Stimulated activated CD4-positive, alpha-beta T cell treated with anti-CD3 and anti-CD28 coated beads, Interleukin-15, amount 100 ng/mL, for 24 hours (primary cell): Measurements from ENCODE around the gene FZD7.

Experiments
- DNase-seq: peaks from one replicate; pipeline ENCODE4 v3.0.0-alpha.2; 2020

FZD7 gene

GRCh38 chr2:202038471-202039277, 5.0 kb downstream of the FZD7 start:
- DNase-seq: no peak

- no peak for DNase-seq
These were observed 5.8 kb downstream of the FZD7 start for GRCh38 chr2:202039278-202040078.

- no peak for DNase-seq
These were observed 6.6 kb downstream of the FZD7 start for GRCh38 chr2:202040079-202040844.

GRCh38 chr2:202042444-202042843, 8.8 kb downstream of the FZD7 start:
- no peak for DNase-seq

GRCh38 chr2:202043475-202043874, 9.8 kb downstream of the FZD7 start:
- no peak for DNase-seq

- no peak for DNase-seq
These were observed 11.1 kb downstream of the FZD7 start for GRCh38 chr2:202044777-202045176.

GRCh38 chr2:202046572-202046971, 12.9 kb downstream of the FZD7 start:
- no peak for DNase-seq

GRCh38 chr2:202049092-202049728, 15.6 kb downstream of the FZD7 start:
- no peak for DNase-seq

- DNase-seq: no peak
These were observed 16.2 kb downstream of the FZD7 start for GRCh38 chr2:202049840-202050239.

- no peak for DNase-seq
These were observed 17.0 kb downstream of the FZD7 start for GRCh38 chr2:202050652-202051051.

GRCh38 chr2:202051499-202052161, 18.0 kb downstream of the FZD7 start:
- DNase-seq: no peak

- DNase-seq: no peak
These were observed 18.6 kb downstream of the FZD7 start for GRCh38 chr2:202052235-202052634.

GRCh38 chr2:202054679-202055078, 21.0 kb downstream of the FZD7 start:
- no peak for DNase-seq

GRCh38 chr2:202056611-202057010, 23.0 kb downstream of the FZD7 start:
- DNase-seq: no peak

GRCh38 chr2:202060218-202060617, 26.6 kb downstream of the FZD7 start:
- DNase-seq: no peak

- no peak for DNase-seq
These were observed 28.0 kb downstream of the FZD7 start for GRCh38 chr2:202061695-202062094.

GRCh38 chr2:202064171-202064880, 30.7 kb downstream of the FZD7 start:
- DNase-seq: peak; percentile 8

- no peak for DNase-seq
These were observed 31.2 kb downstream of the FZD7 start for GRCh38 chr2:202064881-202065230.

- no peak for DNase-seq
These were observed 32.2 kb downstream of the FZD7 start for GRCh38 chr2:202065876-202066275.

- DNase-seq: no peak
These were observed 33.2 kb downstream of the FZD7 start for GRCh38 chr2:202066875-202067274.

GRCh38 chr2:202067589-202067988, 33.9 kb downstream of the FZD7 start:
- no peak for DNase-seq
